ENCODE results near the gene RFK.

- TF ChIP-seq EP300 (IDR thresholded peaks at IDR 0.05) = no peak
- no peak for TF ChIP-seq CTCF (IDR thresholded peaks at IDR 0.05)
- TF ChIP-seq POLR2A (IDR thresholded peaks at IDR 0.05) = no peak
- TF ChIP-seq POLR2AphosphoS5 (IDR thresholded peaks at IDR 0.05) = no peak
These were observed 19.4 kb upstream of the RFK start for GRCh38 chr9:76413658-76414057.

Measured in sigmoid colon (tissue), 4 donors.